ENCODE measurements around the gene TENM3. TPM values are rescaled to one million over a fixed set of nuclear protein-coding genes. Genes with fewer than 3 reads are reported as not detected.

The TENM3 gene
- total and polyA plus RNA-seq, 10 of the 15 experiments (the other 5 are each of a cell fraction or from before 2014, with no cell fraction given), result 0.01 to 1.7 (median 0.08) TPM; not detected in 2

GRCh38 chr4:182486881-182487280, 243.7 kb downstream of the TENM3 start (continued):
- TF ChIP-seq KLF5 (IDR thresholded peaks at IDR 0.05; ENCODE audit: partially characterized antibody), result no peak
- TF ChIP-seq BMI1 (IDR thresholded peaks at IDR 0.05; ENCODE audit: borderline replicate concordance), result no peak

GRCh38 chr4:182488896-182489295, 245.7 kb downstream of the TENM3 start:
- ATAC-seq, result no peak
- 53% methylated on average over 2 of the region's 2 CpGs for WGBS (ENCODE audit: insufficient coverage, insufficient replicate concordance, low lambda C conversion rate, missing lambda C conversion rate)
- no TSS peak for BruUV-seq (replicated peaks)
- intact Hi-C loops (cut with micrococcal nuclease; ENCODE audit: unreplicated experiment) (no loop called here), in situ Hi-C loops (cut with MboI) (no loop called here)
- FAIRE-seq, result no peak
- Histone ChIP-seq H3K4me3 (no peak overlapping the region), H3K36me3 (ENCODE audit: control insufficient read depth in 2 of 2, insufficient read depth in 2 of 2, low read length in 1 of 2) (no peaks in the 10 kb centered on the region), H3K27ac (ENCODE audit: control insufficient read depth, insufficient read depth) (no peak overlapping the region), H3K9me3 (replicated peaks; ENCODE audit: control insufficient read depth, insufficient read depth, low read length) (no peaks in the 10 kb centered on the region; the same call in 1 of the 3 replicates), H4K20me1 (ENCODE audit: control insufficient read depth, insufficient read depth) (no peaks in the 10 kb centered on the region), H3K27me3 (replicated peaks in 1 of 2; ENCODE audit: control insufficient read depth in 2 of 2, insufficient read depth in 2 of 2, low read length in 1 of 2) (0 out of 4 replicates have a peak, but pooled peaks cover 0 to 4% of the 10 kb centered on the region in 2 experiments), H2AFZ (ENCODE audit: control insufficient read depth, low read depth, low read length) (no peak overlapping the region), H3K79me2 (ENCODE audit: control insufficient read depth, insufficient read depth, low read length) (no peaks in the 10 kb centered on the region), H3K4me2 (ENCODE audit: control insufficient read depth, insufficient read depth) (no peak overlapping the region), H3K9ac (ENCODE audit: control insufficient read depth, insufficient read depth, low read length) (no peak overlapping the region), H3K4me1 (ENCODE audit: control insufficient read depth, insufficient read depth, low read length) (peaks cover 8% of the 10 kb centered on the region)
- SMC1A ChIA-PET (ENCODE audit: uncharacterized antibody, unreplicated experiment), result no interaction called here
- CTCF ChIA-PET, result interaction anchor here (0.7 to 1.3 kb wide), 2 partner anchors 10 to 436 kb away, joined by 3 to 5 read pairs; no protein-coding TSS in a partner anchor
- no peak for DNase-seq (ENCODE audit: low read depth, low spot score)
- POLR2A ChIA-PET, result no interaction called here
- RAD21 ChIA-PET (ENCODE audit: unreplicated experiment), result interaction anchor here (1.2 kb wide), 1 partner anchor 30 kb away, joined by 3 read pairs; no protein-coding TSS in a partner anchor
- TF ChIP-seq MAX (IDR thresholded peaks at IDR 0.05; ENCODE audit: low read depth, low read length), result no peak
- TF ChIP-seq ZSCAN29 (IDR thresholded peaks at IDR 0.05), result no peak
- no peak for TF ChIP-seq RUNX3 (IDR thresholded peaks at IDR 0.05; ENCODE audit: low read length)
- no peak for TF ChIP-seq JUNB (IDR thresholded peaks at IDR 0.05)
- no peak for TF ChIP-seq SP1 (IDR thresholded peaks at IDR 0.05; ENCODE audit: low read depth, low read length)
- TF ChIP-seq SIX5 (IDR thresholded peaks at IDR 0.05; ENCODE audit: low read depth, low read length, severe bottlenecking), result no peak
- TF ChIP-seq SREBF1 (IDR thresholded peaks at IDR 0.05; ENCODE audit: low read length), result no peak
- TF ChIP-seq ZNF207 (IDR thresholded peaks at IDR 0.05; ENCODE audit: borderline replicate concordance), result no peak
- TF ChIP-seq RFX5 (IDR thresholded peaks at IDR 0.05; ENCODE audit: low read depth, low read length), result no peak
- no peak for TF ChIP-seq POLR2AphosphoS2 (IDR thresholded peaks at IDR 0.05; ENCODE audit: low read depth, low read length)
- TF ChIP-seq RAD51 (IDR thresholded peaks at IDR 0.05), result no peak
- TF ChIP-seq ZNF384 (IDR thresholded peaks at IDR 0.05; ENCODE audit: borderline replicate concordance, low read depth, low read length), result no peak
- TF ChIP-seq, protein P1, sequence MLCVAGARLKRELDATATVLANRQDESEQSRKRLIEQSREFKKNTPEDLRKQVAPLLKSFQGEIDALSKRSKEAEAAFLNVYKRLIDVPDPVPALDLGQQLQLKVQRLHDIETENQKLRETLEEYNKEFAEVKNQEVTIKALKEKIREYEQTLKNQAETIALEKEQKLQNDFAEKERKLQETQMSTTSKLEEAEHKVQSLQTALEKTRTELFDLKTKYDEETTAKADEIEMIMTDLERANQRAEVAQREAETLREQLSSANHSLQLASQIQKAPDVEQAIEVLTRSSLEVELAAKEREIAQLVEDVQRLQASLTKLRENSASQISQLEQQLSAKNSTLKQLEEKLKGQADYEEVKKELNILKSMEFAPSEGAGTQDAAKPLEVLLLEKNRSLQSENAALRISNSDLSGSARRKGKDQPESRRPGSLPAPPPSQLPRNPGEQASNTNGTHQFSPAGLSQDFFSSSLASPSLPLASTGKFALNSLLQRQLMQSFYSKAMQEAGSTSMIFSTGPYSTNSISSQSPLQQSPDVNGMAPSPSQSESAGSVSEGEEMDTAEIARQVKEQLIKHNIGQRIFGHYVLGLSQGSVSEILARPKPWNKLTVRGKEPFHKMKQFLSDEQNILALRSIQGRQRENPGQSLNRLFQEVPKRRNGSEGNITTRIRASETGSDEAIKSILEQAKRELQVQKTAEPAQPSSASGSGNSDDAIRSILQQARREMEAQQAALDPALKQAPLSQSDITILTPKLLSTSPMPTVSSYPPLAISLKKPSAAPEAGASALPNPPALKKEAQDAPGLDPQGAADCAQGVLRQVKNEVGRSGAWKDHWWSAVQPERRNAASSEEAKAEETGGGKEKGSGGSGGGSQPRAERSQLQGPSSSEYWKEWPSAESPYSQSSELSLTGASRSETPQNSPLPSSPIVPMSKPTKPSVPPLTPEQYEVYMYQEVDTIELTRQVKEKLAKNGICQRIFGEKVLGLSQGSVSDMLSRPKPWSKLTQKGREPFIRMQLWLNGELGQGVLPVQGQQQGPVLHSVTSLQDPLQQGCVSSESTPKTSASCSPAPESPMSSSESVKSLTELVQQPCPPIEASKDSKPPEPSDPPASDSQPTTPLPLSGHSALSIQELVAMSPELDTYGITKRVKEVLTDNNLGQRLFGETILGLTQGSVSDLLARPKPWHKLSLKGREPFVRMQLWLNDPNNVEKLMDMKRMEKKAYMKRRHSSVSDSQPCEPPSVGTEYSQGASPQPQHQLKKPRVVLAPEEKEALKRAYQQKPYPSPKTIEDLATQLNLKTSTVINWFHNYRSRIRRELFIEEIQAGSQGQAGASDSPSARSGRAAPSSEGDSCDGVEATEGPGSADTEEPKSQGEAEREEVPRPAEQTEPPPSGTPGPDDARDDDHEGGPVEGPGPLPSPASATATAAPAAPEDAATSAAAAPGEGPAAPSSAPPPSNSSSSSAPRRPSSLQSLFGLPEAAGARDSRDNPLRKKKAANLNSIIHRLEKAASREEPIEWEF (IDR thresholded peaks at IDR 0.05; ENCODE audit: insufficient replicate concordance, low read depth, low read length), result no peak
- TF ChIP-seq WRNIP1 (IDR thresholded peaks at IDR 0.05; ENCODE audit: borderline replicate concordance, low read depth, low read length), result no peak
- no peak for TF ChIP-seq POLR2A (IDR thresholded peaks at IDR 0.05; ENCODE audit: low read depth, low read length)
- TF ChIP-seq BCL3 (IDR thresholded peaks at IDR 0.05; ENCODE audit: borderline replicate concordance, insufficient read depth, low read depth, low read length, poor library complexity, severe bottlenecking), result no peak
- no peak for TF ChIP-seq ASH2L (IDR thresholded peaks at IDR 0.05; ENCODE audit: borderline replicate concordance, low read depth)

All from GM12878 (cell line).